ACC112 (cell line): ENCODE results near the gene SELPLG.
"Not testable (repeated sequence)": the region's sequence is repeated elsewhere in the genome, so short reads cannot be mapped to it uniquely, and the experiment has no call there.

Source experiments
- H2AFZ ChIP-seq: fragments of 200-600 bp; sonication (generic); one replicate; pipeline ENCODE4 v1.6.0; 2017; ENCODE audit warnings: antibody characterized with exemption, low read length; ENCODE audit not compliant: unreplicated experiment
- H3K27ac ChIP-seq: fragments of 200-600 bp; sonication (generic); 2 replicates; pipeline ENCODE4 v1.5.1; 2014; ENCODE audit warnings: low read depth, mild to moderate bottlenecking, antibody characterized with exemption, low read length, moderate library complexity
- H3K27me3 ChIP-seq: fragments of 200-600 bp; sonication (generic); 2 replicates; pipeline ENCODE4 v1.6.1; 2014; ENCODE audit warnings: mild to moderate bottlenecking, antibody characterized with exemption, low read length, moderate library complexity, mixed read lengths; ENCODE audit not compliant: insufficient read depth
- H3K36me3 ChIP-seq: fragments of 200-600 bp; sonication (generic); 2 replicates; pipeline ENCODE4 v1.6.1; 2016; ENCODE audit warnings: mild to moderate bottlenecking, antibody characterized with exemption, low read length, moderate library complexity, mixed read lengths; ENCODE audit not compliant: insufficient read depth
- H3K4me1 ChIP-seq: fragments of 200-600 bp; sonication (generic); one replicate; pipeline ENCODE4 v1.6.1; 2016; ENCODE audit warnings: low read length, mixed read lengths; ENCODE audit not compliant: insufficient read depth, unreplicated experiment, control insufficient read depth
- H3K4me3 ChIP-seq: fragments of 200-600 bp; sonication (generic); 2 replicates; pipeline ENCODE4 v1.5.1; 2014; ENCODE audit warnings: mild to moderate bottlenecking, low read depth, low read length
- H3K79me2 ChIP-seq: fragments of 200-600 bp; sonication (generic); one replicate; pipeline ENCODE4 v1.6.0; 2016; ENCODE audit warnings: low read length; ENCODE audit not compliant: control insufficient read depth, unreplicated experiment, insufficient read depth

SELPLG gene

DNA sequence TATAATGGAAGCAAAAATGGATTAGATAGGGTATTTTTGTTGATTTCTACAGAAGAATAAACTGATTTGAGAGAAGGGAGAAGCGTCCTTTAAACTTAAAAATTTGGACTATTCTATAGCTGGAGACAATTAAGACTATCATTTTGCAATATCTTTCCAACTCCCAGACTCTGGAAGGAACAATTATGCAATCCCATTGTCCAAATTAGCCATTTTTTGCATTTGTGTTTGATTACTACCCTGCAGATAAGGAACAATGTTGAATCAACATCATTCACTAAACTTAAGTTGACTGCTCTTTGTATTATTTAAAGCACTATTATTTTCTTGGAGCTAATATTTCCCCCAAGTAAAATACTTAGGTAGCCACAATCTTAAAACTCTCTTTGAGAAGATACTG is 34.8 kb upstream of the SELPLG start:
- Histone ChIP-seq H3K79me2 (peaks cover 93% of the 10 kb centered on the region), H3K27me3 (no peaks in the 10 kb centered on the region), H3K27ac (peak overlapping the region; percentile 82), H3K36me3 (peaks cover 9% of the 10 kb centered on the region), H2AFZ (no peak overlapping the region), H3K4me1 (peaks cover 64% of the 10 kb centered on the region), H3K4me3 (peak overlapping the region; percentile 14)

DNA sequence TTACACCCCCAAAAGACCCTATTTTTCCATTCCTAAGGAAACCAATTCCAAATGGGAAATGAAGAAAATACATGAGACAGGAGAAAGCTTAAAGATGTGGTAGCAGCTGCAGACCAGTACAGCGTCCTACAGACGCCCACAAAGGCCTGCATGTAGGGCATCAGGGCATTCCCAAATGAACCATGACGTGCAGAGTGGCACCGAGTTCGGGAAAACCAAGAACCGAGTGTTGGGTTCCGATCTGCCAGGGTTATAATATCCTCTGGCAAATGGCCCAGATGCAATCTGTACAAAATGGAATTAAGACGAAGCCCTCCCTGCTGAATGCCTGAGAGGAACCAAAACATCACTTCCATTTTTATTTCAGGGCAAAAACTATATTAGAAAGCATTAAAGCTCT is 34.4 kb upstream of the SELPLG start:
- H3K79me2 ChIP-seq, result peaks cover 93% of the 10 kb centered on the region
- H3K4me1 ChIP-seq, result peaks cover 67% of the 10 kb centered on the region
- no peak overlapping the region for H2AFZ ChIP-seq
- no peaks in the 10 kb centered on the region for H3K27me3 ChIP-seq
- H3K4me3 ChIP-seq, result peak overlapping the region; percentile 14
- peaks cover 4% of the 10 kb centered on the region; the same call in 1 of the 2 replicates for H3K36me3 ChIP-seq
- peak overlapping the region; percentile 82 for H3K27ac ChIP-seq

DNA sequence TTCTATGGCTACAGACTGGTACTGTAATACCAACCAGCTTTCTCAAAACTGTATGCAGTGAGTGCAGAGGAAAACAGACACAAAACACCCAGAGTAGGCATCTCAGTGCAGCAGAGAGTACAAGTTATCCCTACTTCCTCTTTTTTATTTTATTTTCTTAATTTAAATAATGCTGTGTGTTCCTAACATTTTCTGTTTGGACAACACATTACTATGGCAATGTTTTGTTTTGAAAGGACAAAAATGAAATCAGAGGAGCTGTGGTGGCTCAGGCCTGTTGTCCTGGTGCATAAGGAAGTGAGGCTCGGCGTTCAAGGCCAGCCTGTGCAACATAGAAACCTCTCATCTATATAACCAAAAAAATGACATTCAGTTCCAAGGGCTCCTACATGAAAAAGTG is 33.7 kb upstream of the SELPLG start:
- Histone ChIP-seq H3K4me1 (peaks cover 67% of the 10 kb centered on the region), H3K36me3 (0 out of 2 replicates have a peak, but pooled peaks cover 4% of the 10 kb centered on the region), H3K4me3 (no peak overlapping the region), H2AFZ (no peak overlapping the region), H3K79me2 (peaks cover 92% of the 10 kb centered on the region), H3K27ac (peak overlapping the region; percentile 82), H3K27me3 (no peaks in the 10 kb centered on the region)

DNA sequence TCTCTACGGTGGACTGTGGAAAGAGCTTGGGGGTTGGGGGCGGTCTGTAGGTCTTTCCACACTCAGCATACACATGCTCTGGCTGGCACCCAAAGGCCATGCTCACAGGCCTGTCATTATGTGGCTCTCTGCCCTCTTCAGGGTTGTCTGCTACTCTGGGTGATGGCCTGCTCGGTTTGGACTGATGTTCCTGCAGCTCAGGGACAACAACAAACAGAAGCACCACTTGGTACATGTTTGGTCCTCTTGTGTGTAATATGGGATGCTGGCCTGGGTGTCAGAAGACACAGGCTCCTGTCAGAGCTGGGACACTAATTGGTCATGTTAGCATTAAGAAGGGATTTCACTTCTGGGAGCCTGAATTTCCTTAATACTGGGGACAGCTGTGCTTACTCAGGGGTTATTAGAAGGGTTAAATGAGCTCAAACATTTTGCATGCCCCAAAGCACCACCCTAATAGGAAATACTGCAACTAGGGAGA is 32.7 kb upstream of the SELPLG start:
- Histone ChIP-seq H3K4me1 (peaks cover 67% of the 10 kb centered on the region), H2AFZ (no peak overlapping the region), H3K79me2 (peaks cover 93% of the 10 kb centered on the region), H3K27ac (peak overlapping the region; percentile 82), H3K4me3 (no peak overlapping the region), H3K27me3 (no peaks in the 10 kb centered on the region), H3K36me3 (0 out of 2 replicates have a peak, but pooled peaks cover 2% of the 10 kb centered on the region)

DNA sequence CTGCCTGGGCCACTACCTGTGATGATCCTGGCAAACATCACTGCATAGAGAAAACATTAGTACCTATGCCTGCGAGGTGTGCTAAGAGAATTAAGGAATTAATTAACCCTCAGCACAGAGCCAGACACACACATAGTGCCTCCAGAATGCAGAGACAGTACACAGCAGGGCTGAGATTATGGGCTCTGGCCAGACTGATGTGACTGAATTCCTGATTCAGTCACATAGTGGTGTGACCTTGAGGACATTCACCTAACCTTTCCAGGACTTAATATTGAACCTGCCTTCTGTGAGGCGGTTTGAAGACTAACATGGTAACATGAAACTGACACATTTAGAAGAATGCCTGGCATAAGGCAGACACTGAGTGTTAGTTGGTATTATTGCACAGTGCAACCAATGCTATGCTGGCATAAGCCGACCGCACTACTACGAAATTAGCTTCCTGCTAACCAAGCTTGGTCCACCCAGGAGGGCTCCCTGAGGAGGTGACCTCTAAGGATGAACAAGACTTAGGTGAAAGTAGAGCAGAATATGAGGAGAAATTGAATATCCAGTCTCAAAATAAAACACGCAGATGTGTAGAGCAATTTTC is 32.0 kb upstream of the SELPLG start:
- no peak overlapping the region for H2AFZ ChIP-seq
- H3K79me2 ChIP-seq, result peaks cover 94% of the 10 kb centered on the region
- H3K27me3 ChIP-seq, result no peaks in the 10 kb centered on the region
- no peak overlapping the region for H3K4me3 ChIP-seq
- 0 out of 2 replicates have a peak, but pooled peaks cover 2% of the 10 kb centered on the region for H3K36me3 ChIP-seq
- H3K27ac ChIP-seq, result peak overlapping the region; percentile 82
- peaks cover 72% of the 10 kb centered on the region for H3K4me1 ChIP-seq

DNA sequence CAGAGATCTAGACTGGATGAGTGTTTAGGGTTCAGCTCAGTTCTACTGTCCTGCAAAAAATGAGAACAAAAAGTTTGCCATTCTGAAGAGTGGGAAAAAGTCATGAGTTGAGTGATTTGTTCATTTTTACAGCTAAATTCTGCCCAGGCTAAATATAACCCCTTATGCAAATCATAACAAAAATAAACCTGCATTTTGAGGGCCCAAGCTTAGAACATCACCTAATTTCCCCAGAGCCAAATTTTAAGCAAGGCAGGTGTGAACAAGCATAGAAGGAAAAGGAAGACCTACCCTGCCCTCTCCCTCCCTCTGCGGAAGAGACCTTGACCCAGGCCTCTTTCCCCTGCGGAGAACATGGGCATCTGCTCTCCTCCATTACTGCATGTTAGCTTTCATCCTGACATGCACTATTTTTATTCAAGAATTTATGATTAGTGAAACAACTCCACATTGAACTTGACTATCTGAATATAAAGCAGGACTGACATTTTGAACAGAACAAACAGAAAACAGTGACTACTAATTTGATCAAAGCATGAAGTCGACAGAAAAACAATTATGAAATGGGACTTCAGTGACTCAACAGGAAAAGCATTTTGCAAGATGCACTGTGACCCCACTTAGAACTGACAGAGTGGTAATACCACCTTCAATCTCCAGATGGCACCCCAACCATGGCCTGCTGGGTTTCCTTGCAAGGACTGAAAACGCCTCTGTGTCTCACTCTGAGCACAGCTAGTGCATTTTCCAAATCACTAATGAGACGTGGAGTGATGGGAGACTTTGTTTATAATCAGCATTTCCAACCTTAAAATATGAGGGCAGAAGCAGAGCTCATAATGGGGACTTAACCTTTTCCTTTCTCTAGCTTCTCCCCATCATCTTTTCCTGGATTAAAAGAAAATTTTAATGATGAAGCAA is 30.9 kb upstream of the SELPLG start:
- Histone ChIP-seq H3K4me3 (peak overlapping the region; percentile 44), H3K27me3 (no peaks in the 10 kb centered on the region), H3K27ac (peak overlapping the region; percentile 82), H2AFZ (no peak overlapping the region), H3K79me2 (peaks cover 92% of the 10 kb centered on the region), H3K36me3 (peaks cover 5% of the 10 kb centered on the region; the same call in 1 of the 2 replicates), H3K4me1 (peaks cover 69% of the 10 kb centered on the region)

DNA sequence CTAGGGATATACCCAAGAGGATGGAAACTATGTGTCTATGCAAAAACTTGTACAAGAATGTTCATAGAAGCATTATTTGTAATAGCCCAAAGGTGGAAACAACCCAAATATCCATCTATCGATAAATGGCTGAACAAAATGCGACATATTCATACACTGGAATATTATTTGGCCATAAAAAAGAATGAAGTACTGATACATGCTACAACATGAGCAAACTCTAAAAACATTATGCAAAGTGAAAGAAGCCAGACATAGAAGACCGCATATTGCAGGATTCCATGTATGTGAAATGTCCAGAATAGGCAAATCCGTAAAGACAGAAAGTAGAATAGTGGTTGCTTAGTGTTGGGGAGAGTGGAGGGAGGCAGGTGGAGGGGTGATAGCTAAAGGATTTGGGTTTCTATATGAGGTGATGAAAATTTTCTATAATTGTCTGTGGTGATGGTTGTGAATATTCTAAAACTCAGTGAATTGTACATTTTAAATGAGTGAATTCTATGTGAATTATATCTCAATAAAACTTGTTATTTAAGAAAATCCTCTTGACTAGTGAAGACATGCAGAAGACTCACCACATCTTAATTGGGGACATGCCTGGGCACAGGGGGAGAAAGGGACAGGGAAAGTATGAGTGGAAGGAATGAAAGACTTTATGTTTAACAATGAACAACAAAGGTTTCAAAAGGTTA is 29.8 kb upstream of the SELPLG start:
- Histone ChIP-seq H3K4me3 (no peak overlapping the region), H3K4me1 (peaks cover 60% of the 10 kb centered on the region), H3K79me2 (peaks cover 92% of the 10 kb centered on the region), H2AFZ (no peak overlapping the region), H3K27ac (peak overlapping the region; percentile 82), H3K27me3 (no peaks in the 10 kb centered on the region), H3K36me3 (peaks cover 13% of the 10 kb centered on the region)

DNA sequence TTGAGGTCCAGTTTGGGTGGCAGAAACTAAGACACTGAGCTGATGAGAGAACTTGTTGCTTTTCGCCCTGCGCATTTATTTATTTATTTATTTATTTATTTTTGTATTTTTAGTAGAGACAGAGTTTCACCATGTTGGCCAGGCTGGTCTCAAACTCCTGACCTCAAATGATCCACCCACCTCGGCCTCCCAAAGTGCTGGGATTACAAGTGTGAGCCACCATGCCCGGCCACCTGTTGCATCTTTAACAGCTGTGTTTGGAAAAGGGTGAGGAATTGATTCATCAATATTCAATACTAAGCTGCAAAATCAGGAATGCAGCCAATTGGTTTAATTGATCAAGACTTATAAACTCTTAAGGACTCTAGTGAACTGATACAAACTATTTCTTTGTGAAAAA is 24.4 kb upstream of the SELPLG start:
- H3K27ac ChIP-seq, result not testable (repeated sequence)
- H3K4me1 ChIP-seq, result peaks cover 12% of the 10 kb centered on the region

DNA sequence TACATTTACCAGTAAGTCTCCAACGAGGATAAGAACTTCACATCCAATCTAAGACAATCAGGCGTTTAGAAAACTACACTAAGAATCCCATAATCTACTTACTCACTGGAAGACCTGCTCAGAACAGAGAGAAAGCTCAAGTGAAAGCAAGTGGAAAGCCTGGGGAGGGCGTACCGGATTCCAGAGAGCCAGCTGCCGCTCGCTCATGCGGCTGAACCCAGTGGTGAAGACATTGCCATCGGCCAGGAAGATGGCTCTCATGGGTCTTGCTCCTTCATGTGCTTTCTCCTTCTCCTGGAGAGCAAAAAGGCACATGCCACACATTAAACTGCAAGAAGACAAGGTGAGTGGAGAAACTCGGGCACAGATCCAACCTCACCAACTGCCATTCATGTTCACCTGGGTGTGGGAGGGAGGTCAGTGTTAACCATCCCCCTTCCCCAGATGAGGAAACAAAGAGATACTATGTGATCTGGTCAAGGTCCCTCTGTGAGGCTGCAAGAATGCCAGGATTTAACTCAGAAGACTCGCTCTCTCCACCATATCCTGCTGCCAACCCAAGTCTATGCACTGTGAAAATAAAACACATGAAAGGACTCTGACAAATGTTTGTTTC is 23.5 kb upstream of the SELPLG start:
- peaks cover 61% of the 10 kb centered on the region for H3K79me2 ChIP-seq
- no peak overlapping the region for H2AFZ ChIP-seq
- no peak overlapping the region for H3K27ac ChIP-seq
- no peak overlapping the region for H3K4me3 ChIP-seq
- H3K27me3 ChIP-seq, result no peaks in the 10 kb centered on the region
- peaks cover 21% of the 10 kb centered on the region for H3K4me1 ChIP-seq
- H3K36me3 ChIP-seq, result peaks cover 38% of the 10 kb centered on the region

More for the DNA sequence above, 24.4 kb upstream of the SELPLG start:
- Histone ChIP-seq H3K79me2 (peaks cover 61% of the 10 kb centered on the region), H3K36me3 (peaks cover 30% of the 10 kb centered on the region)
- not testable (repeated sequence) for H3K27me3 ChIP-seq, H2AFZ ChIP-seq, H3K4me3 ChIP-seq

DNA sequence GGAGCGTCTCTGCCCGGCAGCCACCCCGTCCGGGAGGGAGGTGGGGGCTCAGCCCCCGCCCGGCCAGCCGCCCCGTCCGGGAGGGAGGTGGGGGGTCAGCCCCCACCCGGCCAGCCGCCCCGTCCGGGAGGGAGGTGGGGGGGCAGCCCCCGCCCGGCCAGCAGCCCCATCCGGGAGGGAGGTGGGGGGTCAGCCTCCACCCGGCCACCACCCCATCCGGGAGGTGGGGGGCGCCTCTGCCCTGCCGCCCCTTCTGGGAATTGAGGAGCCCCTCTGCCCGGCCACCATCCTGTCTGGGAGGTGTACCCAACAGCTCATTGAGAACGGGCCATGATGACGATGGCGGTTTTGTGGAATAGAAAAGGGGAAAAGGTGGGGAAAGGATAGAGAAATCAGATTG is 22.6 kb upstream of the SELPLG start:
- H3K4me3 ChIP-seq, H3K27me3 ChIP-seq, H3K27ac ChIP-seq, H2AFZ ChIP-seq: not testable (repeated sequence)
- H3K79me2 ChIP-seq, result peaks cover 51% of the 10 kb centered on the region
- H3K36me3 ChIP-seq, result peaks cover 44% of the 10 kb centered on the region
- H3K4me1 ChIP-seq, result peaks cover 23% of the 10 kb centered on the region
